ENCODE results near the gene GRB10. TPM values are rescaled to one million over a fixed set of nuclear protein-coding genes. Genes with fewer than 3 reads are reported as not detected.
A peak's percentile ranks its signal among the peaks of the same experiment; 100 is the strongest.

GRB10 gene
- total RNA-seq, 1 donor from 2014 or later, result 91.1 TPM

DNA sequence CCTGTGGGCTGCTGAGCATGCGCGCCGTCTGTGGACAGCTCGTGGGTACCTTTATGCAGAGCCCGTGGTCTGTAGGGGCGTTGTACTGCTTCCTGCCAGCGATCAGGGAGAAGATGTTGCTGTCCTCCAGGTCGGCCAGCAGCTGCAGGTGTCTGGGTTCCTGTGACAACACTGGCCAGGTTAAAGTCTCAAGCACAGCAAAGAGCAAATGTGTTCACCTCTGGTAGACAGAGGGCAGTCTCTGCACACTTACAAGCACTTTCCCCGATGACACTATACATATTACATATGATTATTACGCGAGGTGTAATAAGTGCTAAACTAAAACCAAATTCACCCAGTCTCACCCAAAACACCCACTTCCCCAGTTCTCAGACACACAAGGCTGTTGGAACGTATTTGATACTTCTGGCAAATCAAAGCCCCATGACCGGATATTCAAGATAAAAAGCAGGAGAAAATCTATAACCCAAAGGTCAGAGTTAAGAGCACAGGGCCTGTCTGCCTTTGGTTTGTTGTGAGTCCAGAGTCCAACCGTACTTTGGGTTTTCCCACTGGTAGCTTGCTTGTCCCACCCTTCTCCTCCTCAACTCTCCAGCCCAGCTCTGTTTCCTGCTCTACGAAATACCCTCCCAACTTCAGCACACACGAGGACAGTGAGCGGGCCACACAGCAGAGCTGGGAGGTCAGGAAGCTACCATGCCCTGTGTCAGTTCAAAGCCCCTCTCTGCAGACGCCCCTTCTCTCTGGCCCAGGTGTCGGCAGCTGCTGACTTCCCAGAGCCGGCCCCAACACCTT, 167.8 kb downstream of the GRB10 start:
- DNase-seq (ENCODE audit: low read depth, low spot score), result no peak

DNA sequence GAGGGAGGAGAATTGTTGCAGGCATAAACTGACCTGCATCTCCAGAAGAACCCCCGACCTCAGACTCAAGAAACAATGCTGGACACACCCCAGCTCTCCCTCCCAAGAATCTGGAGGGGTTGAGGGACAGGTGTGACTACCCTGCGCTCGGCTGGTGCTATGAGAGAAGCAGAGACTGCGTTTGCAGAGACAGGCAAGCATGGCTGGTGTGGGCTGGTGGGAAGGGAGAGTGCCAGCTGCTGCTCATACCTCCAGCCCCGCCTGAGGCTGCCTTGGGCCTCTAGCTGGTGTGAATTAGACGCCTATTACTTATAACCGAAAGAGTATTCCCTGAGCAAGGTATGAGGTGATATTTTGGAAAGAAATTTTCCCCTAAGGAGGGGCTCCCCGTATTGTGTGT, 169.2 kb downstream of the GRB10 start:
- DNase-seq (ENCODE audit: low read depth, low spot score), result no peak

DNA sequence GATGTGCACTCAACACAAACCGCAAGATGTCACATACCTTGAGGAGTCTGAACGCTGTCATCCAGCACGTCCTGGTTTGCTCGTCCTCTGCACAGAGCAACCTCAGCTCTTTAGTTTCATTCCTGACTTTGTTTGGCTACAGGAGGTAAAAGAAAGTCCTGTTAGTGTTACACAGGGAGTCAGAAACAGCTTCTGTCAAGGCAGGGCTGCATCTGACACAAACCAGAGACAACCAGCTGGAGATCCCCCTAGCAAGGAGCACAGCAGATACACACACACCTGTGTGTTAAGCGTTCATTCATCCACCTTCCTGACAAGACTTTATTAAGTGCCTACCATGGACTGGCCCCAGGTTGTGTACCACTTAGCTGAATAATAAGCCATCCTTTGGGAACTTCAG, 170.0 kb downstream of the GRB10 start:
- DNase-seq (ENCODE audit: low read depth, low spot score), result no peak

DNA sequence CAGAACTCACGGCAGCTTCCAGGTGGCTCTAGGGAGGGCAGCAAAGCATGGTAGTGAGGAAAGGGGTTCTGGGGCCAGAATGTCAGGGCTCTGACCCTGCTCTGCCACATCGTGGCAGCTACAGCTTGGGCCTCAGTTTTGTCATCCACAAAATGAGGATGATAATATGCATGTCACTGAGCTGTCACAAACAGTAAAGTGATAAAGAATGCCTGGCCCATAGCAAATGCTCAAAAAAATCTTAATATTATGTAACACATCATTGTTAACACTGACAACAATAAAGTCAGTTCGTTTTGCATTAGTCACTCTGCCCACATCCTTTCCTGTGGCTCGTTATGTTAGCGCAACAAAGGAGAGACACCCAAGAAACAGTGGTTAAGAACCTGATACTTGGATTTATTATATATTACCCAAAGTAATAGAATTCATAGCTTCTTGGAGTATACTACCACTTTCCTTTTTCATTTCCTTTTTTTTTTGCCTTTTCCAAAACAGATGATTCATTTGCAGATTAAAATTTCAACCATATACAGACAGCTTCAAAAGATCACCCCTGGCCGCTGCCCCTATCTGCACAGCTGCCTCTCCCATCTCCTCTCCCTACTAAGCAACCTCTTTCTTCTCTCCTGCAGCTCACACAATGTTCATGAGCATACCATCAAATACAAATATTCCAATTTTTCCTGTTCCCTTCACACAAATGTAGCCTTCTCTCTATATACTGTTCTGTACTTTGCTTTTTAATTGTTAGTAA, 172.0 kb downstream of the GRB10 start:
- peak; percentile 32 for DNase-seq (ENCODE audit: low read depth, low spot score)

DNA sequence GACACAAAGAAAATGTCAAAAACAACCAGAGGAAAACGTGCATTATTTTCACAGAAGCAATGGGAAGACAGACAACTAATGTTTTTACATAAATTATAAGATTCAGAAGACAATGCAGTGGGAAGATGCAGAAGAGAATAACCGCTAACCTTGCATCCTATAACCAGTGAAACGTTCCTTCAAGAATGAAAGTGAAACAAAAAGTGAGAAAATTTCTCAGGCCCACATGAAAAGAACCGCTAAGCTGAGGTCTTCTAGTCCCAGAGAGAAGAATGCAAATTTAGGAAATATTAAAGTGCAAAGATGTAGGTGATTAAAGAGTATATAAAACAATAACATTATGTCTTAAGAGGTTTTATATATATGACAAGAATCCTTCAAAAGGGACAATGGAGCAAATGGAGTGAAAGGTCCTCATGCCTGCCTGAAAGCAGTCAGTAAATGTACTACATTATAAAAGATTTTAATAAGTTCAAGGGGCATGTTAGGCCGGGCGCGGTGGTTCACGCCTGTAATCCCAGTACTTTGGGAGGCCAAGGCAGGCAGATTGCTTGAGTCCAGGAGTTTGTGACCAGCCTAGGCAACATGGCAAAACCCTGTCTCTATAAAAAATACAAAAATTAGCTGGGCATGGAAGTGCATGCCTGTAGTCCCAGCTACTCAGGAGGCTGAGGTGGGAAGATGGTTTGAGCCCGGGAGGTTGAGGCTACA, 174.3 kb downstream of the GRB10 start:
- DNase-seq (ENCODE audit: low read depth, low spot score), result no peak

DNA sequence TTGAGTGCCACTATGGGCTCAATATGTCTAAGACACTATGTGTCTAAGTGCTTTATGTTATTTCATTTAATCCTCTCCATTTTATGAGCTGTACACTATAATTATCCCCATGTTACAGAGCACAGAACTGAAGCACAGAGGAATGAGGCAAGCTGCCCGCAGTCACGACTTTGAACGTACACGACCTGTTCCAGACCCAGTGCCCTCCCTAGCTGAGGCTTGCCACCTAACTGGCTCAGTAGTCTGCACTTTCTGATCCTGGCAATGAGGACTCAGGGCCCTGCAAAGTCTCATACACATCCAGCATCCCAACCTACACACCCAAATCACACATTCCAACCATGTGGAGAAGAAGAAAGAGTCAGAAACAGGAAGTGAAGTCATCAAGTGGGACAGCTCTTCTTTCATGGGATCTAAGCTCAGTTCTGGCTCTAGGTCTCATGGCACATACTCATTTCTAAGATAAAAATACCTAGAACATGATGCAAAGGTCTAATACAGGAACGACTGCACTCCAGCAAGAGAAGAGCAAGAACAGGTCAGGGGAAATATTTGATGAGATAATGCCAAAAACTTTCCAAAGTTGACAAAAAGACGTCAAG, 175.1 kb downstream of the GRB10 start:
- no peak for DNase-seq (ENCODE audit: low read depth, low spot score)

DNA sequence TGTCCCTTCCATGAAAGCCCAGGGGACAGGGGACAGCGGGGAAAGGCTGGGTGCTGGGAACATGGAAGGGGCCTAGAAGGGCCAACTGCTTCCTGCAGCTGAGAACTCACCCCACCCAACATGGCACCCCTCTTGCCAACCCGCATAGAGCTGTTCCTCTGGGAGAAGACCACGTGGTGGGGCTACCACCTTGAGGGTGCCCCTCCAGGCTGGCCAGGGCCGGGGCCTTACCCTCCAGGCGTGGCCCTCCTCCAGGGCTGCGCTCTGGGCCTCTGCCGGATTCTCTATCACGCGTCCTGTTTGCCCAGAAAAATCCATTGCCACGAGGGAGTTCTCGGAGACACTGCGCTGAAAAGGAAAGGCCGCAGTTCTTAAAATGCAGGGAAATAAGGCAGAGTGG, 177.6 kb downstream of the GRB10 start:
- DNase-seq (ENCODE audit: low read depth, low spot score), result no peak

DNA sequence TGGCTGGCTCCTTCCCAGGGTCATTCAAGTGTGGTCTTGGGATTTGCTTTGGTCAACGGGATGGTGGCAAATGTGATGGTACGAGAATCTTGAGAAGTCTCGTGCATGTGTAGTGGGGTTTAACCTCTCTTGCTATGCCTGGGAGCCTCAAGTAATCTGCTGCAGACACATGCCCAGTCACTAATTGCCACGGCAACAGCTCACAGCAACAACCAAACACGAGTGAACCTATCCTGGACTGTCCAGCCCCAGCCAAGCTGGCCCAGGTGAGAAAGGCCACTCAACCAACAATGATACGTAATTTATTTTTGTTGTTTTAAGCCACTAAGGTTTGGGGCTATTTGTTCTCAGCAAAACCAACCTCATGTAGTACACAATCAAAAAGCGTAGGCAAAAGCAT, 179.4 kb downstream of the GRB10 start:
- DNase-seq (ENCODE audit: low read depth, low spot score), result no peak

DNA sequence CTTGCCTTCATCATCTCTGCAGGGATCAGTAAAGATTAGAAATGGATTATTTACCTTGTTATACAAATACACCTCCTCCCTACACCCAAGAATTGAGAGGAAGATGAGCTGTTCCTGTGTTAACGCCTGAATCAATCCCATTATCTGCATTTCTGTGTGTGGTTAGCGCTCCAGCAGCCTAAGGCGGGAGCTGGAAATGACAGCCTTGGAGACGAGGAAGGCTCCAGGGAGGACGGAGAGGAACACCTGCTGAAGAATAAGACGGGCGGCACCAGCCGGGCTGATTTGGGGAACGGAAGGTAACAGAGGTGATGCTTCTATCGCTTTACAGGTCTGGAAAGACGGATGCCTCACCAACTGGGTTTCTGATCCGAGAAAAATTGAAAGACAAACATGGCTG, 183.3 kb downstream of the GRB10 start:
- no peak for DNase-seq (ENCODE audit: low read depth, low spot score)

DNA sequence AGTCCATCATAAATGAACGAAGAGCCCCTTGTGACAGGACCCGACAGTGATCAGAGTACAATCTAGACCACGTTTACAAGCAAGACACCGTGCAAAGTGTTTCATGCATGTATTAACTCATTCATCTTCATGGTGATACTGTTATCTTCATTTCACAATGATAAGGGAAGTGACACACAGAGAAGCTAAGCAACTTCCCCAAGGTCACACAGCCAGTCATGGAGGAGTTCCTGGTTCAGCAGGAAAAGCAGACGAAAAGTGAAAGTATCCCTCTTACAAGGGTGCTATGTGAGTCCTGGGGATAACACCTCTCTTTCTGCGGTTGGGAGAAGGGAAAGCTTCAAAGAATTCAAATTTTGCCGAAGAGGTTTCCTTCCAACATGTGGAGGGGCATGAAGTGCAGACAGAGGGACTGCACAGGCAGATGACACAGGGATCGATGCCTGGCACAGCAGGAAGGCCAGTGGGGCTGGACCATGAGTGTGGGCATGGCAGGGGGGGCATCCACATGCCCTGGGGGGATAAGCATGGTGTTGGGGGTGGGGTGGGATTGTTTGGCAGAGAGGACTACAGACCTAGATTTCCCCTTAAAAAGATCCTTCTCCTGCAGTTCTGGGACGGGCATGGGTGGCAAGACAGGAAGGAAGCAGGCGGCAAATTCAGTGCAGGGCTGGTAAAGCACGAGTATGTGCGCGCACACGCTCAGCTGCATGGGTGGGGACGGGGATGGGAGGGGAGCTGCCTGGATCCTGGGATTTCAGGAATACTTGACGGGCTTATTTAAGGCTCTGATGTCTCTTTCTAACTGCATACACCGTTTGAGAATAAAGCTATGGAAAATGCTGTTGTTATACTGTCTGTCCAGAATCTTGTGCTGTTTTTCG, 184.0 kb downstream of the GRB10 start:
- DNase-seq (ENCODE audit: low read depth, low spot score), result no peak

DNA sequence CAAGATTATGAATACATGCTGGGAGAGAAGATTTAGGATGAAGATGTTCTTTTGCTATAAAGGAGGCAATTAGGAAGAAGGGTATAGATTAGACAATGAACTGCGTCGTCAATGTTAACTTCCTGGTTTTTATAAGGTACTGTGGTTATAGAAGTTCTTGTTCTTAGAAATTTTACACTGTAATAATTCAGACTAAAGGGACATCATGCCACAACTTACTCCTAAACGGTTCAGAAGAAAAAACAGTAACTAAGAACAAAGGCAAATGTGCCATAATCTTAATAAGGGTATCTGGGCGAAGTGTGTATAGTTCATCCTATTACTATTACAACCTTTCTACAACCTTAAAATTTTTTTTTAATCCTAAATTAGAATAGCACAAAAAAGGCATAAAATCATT, 186.2 kb downstream of the GRB10 start:
- no peak for DNase-seq (ENCODE audit: low read depth, low spot score)

DNA sequence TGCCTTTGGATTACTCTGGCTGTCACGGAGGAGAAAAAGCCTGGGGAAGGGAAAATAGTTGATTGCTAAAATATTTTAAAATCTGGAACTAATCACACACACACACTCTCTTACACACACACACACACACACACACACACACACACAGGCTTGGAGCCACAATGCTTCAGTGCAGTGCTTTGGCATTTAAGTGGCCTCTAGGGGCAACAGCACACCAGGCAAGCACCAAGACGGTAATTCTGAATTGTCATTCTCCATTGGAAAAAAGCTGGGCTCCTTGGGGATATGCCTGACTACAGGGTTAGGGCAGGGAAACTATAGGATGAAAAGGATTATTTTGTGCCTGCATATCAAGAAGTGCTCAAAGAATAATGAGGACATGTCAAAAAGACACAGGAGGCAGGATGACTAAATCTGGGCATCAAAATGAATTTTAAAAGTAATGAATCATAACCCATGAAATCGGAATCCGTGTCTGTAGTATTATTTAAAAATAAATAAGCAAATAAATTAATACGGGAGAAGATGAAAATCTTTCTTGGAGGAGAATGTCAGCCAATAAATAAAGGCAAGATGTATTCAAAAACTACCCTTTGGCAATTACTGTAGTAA, 187.1 kb downstream of the GRB10 start:
- DNase-seq (ENCODE audit: low read depth, low spot score), result no peak

DNA sequence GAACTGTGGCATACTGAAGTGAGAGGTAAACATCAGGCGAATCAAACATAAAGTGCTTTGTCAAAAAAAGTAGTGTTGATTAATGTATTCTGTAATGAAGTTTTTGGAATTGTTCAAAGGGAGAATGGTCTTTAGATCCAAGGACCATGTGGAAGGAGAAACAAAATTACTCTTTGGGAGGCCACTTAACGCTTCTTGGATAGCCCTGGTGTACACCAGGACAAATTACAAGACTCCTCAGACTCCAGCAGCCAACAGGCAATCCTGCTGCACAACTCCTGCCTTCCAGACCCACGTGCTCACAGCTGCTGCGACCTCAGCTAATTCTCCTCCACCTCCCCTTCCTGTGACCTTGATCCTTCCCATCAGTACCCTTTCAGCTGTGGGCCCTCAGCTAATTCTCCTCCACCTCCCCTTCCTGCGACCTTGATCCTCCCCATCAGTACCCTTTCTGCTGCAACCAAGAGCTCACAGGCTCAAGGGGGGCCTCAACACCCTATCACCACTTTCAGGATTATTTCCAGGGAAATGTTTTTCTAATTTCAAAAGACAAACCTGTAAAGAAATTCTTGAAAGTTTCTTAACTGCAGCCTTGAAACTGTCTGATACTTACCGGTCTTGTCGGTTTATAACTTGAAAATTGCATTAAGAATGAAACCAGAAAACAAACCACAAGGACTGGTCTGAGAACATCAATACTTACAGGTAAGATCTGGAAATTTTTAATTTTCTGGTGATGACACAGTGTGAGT, 187.8 kb downstream of the GRB10 start:
- no peak for DNase-seq (ENCODE audit: low read depth, low spot score)

DNA sequence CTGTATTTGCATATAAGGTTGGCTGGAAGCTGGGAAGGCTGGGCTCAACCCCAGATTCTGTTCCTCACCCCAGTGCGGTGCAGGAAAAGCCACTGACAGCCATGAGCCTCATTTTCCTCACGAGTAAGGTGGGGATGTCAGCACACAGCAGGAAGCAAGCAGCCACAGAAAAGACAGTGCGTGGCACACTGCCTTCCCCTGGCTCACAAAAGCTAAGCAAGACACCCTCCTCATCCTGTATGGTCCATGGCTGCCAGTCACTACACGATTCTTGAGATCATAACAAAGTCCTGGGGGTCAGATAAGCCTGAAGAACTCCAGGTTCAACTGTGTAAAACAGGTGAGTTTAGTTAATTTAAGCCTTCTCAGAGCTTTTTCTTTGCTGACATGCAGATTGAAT, 188.6 kb downstream of the GRB10 start:
- DNase-seq (ENCODE audit: low read depth, low spot score), result no peak

DNA sequence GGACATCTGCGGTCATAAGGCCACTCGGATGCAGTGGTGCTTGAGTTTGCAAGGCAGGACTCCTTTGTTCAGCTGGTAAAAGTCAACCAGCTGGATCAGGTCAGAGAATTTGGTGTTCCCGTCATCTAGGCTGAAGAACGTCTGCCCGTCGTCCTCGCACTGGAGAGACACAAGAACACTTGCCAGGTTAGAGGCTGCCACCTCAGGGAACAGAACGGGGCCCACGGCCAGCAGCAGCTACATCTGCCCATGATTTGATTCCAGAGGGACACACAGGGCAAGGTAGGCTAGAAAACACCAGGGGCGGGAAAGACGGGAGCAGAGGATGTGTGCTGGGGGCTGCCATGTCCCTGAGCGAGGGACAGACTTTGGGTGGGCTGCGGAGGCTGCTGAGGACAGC, 189.8 kb downstream of the GRB10 start:
- no peak for DNase-seq (ENCODE audit: low read depth, low spot score)

DNA sequence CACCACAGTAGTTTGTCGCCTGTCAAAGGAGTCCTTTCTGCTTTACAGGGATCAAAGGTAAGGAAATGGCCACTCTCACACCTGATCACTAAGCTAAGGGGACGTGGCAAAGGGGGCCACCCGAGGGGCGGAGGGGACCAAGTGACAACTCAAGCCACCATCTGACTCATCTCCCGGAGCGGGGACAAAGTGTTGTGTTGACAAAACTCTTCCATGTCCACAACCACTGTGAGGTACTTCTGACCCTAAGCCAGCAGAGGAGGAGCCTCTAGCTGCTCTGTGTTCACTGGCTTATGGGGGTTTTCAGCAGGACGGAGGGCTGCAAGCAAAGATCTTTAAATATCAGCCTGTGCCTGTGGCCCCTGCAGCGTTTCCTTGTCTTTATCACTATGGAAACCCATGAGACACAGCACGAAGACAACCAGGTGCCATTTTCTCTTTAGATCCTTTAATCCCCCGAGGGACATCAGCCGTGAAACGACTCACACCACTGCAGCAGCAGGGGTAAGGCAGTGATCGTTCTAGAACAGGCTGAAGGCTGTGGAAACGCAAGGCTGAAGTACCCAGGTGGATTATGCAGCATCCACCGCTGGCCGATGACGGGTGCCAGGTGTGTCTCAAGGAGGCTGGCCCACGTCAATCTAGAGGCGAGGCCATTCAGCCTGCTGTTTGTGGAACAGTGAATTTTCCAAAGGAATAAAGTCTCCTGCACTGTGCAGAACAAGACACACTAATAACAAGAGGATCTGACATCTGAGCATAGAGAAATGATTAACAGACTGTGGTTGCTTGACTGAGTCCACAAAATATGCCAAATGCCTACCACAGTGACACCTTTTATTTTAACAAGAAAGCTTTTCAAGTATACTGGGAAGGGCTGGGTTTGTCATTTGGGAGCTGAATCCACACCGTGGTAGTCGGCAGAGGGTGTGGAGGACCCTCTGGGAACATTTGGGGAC, 190.9 kb downstream of the GRB10 start:
- no peak for DNase-seq (ENCODE audit: low read depth, low spot score)

DNA sequence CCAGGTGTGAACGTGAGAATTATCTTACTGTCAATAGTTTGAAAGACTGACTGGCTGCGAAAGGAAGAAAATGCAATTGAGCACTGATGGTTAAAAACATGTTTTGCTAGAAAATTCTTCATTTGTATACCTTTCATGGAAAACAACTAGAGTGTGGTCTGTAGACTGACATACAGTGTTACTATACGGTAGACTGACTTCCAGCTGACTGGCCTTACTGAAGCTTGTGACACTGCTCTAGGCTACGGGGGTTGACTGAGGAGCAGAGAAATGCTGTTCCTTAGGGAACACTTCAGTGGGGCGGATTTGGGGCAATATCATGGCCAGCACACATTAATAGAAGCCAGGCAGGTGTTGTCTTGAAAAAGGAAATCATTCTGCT, 191.6 kb downstream of the GRB10 start:
- no peak for DNase-seq (ENCODE audit: low read depth, low spot score)

DNA sequence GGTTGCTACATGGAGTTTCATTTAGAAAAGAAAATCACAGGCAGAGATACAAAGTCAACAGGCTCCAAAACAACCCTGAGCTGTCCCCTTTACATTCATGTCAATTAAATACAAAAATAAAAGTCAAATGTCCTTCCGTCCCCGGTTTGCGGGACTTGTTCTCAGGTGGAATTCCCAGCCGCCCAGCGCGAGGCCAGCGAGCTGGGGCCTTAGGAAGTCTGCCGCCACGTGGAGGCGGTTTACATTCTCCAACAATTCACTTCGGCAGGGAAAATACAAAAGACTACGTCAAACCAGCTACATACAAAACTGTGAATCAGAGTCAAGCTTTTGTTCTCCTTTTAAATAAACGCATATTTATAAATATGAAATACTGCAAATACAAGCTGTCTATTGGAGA, 192.2 kb downstream of the GRB10 start:
- DNase-seq (ENCODE audit: low read depth, low spot score), result no peak

DNA sequence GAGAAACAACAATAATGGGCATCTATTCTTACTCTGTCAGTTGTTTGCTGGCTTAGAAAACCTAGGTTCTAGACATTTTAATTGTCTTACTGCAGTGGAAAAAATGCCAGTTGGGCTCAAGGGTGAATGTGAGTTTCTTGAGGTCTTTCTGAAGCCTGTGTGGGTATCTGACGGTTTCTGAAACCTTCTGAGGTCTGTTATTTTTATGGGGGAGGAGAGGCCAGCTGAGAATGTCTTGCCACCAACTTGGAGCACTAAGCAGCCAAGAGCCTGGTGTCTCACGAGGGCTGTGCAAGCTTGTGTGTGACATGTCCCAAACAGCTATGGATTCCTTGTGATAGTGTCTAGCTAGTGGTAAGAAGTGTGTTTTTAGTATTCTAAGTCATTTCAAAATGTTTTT, 193.3 kb downstream of the GRB10 start:
- no peak for DNase-seq (ENCODE audit: low read depth, low spot score)
